Fibroblast of lung (primary cell): ENCODE results near the gene LEKR1.

ENCODE experiments used
- CTCF ChIP-seq, 2 donors: IDR thresholded peaks in 1 of 2; conservative IDR thresholded peaks in 1 of 2; 1 replicate in 1 of 2; 2 replicates in 1 of 2; pipeline ENCODE4 v1.5.1; 2011 to 2012; ENCODE audit warnings: low read length in 2 of 2, control low read depth in 1 of 2, inconsistent platforms in 1 of 2, low read depth in 1 of 2, mild to moderate bottlenecking in 1 of 2
- EZH2 ChIP-seq: IDR thresholded peaks from 2 replicates; pipeline ENCODE4 v1.5.1; 2012; ENCODE audit warnings: low read length, control low read depth, mild to moderate bottlenecking; ENCODE audit errors: missing control alignments

- TF ChIP-seq CTCF (conservative IDR thresholded peaks at IDR 0.05 in 1 of 2, IDR thresholded peaks at IDR 0.05 in 1 of 2; ENCODE audit: low read depth in 1 of 2, low read length in 2 of 2), result no peak
- TF ChIP-seq EZH2, result no peak
These were observed 150.8 kb downstream of the LEKR1 start for GRCh38 chr3:156976933-156977332.
